ENCODE results near the gene CDSN. TPM values are rescaled to one million over a fixed set of nuclear protein-coding genes. Genes with fewer than 3 reads are reported as not detected.

The CDSN gene
- total RNA-seq, 2 donors from 2014 or later = not detected

- ATAC-seq = no peak
Measured at GRCh38 chr6:31116661-31117385, 3.4 kb downstream of the CDSN start.

GRCh38 chr6:31115941-31116560, 4.2 kb downstream of the CDSN start:
- WGBS, 2 donors = 75 to 86% methylated on average over 8 to 10 of the region's 12 CpGs
- Histone ChIP-seq H3K27me3 (no peaks in the 10 kb centered on the region), H3K27ac (no peak overlapping the region), H3K9me3 (no peaks in the 10 kb centered on the region), H3K4me1 (peaks cover 4% of the 10 kb centered on the region), H3K36me3 (replicated peaks in 1 of 2; ENCODE audit: insufficient read depth in 1 of 2, low read depth in 2 of 2) (no peaks in the 10 kb centered on the region), H3K4me3 (no peak overlapping the region)
- no peak for TF ChIP-seq CTCF (IDR thresholded peaks at IDR 0.05)
- DNase-seq (no peak), ATAC-seq (no peak)
- intact Hi-C loops (cut with DNase I) = no loop called here

More at GRCh38 chr6:31116661-31117385, 3.4 kb downstream of the CDSN start:
- DNase-seq = peak in 1 of 4 donors; percentile 17
- no peak for TF ChIP-seq CTCF (IDR thresholded peaks at IDR 0.05)
- no peak for TF ChIP-seq POLR2A (IDR thresholded peaks at IDR 0.05)
- WGBS, 2 donors = 66 to 88% methylated on average over 8 to 19 of the region's 19 CpGs
- Histone ChIP-seq H3K9me3 (no peaks in the 10 kb centered on the region), H3K4me1 (peaks cover 6% of the 10 kb centered on the region), H3K27ac (no peak overlapping the region), H3K36me3 (replicated peaks in 1 of 2; ENCODE audit: insufficient read depth in 1 of 2, low read depth in 2 of 2) (no peaks in the 10 kb centered on the region), H3K27me3 (no peaks in the 10 kb centered on the region), H3K4me3 (no peak overlapping the region)
- intact Hi-C loops (cut with DNase I) = no loop called here

GRCh38 chr6:31114970-31115849, 5.0 kb downstream of the CDSN start:
- no peak for DNase-seq
- H3K9me3 ChIP-seq = no peaks in the 10 kb centered on the region
- no peaks in the 10 kb centered on the region for H3K27me3 ChIP-seq
- peaks cover 4% of the 10 kb centered on the region for H3K4me1 ChIP-seq
- intact Hi-C loops (cut with DNase I) = no loop called here
- H3K36me3 ChIP-seq (replicated peaks in 1 of 2; ENCODE audit: insufficient read depth in 1 of 2, low read depth in 2 of 2) = no peaks in the 10 kb centered on the region
- ATAC-seq = no peak
- TF ChIP-seq POLR2A (IDR thresholded peaks at IDR 0.05) = no peak
- peak in 1 of 7 experiments; percentile 5 for TF ChIP-seq CTCF (IDR thresholded peaks at IDR 0.05)
- H3K27ac ChIP-seq = peak overlapping the region in 2 of 4 donors; percentile 39 to 55
- 63 to 76% methylated on average over 9 of the region's 9 CpGs for WGBS, 2 donors
- H3K4me3 ChIP-seq = no peak overlapping the region

- WGBS, 2 donors = 23 to 29% methylated on average over 3 of the region's 3 CpGs
- H3K27me3 ChIP-seq = no peaks in the 10 kb centered on the region
- DNase-seq (peak; percentile 39 to 91 (median 66)), ATAC-seq (peak; percentile 79)
- no peaks in the 10 kb centered on the region for H3K9me3 ChIP-seq
- no peaks in the 10 kb centered on the region for H3K36me3 ChIP-seq (replicated peaks in 1 of 2; ENCODE audit: insufficient read depth in 1 of 2, low read depth in 2 of 2)
- intact Hi-C loops (cut with DNase I) = no loop called here
- H3K4me3 ChIP-seq = no peak within 1 kb of the TSS
- TF ChIP-seq CTCF (IDR thresholded peaks at IDR 0.05) = no peak
- TF ChIP-seq POLR2A (IDR thresholded peaks at IDR 0.05) = no peak
- peak within 1 kb of the TSS in 2 of 4 donors; percentile 39 to 55 for H3K27ac ChIP-seq
- peaks cover 4% of the 10 kb centered on the region for H3K4me1 ChIP-seq
Measured at GRCh38 chr6:31114541-31114878, 5.7 kb downstream of the CDSN start, which contains the start of gene PSORS1C1. Gene PSORS1C1, plus strand, starts transcription at chr6:31114800. Its CDS starts 14,833 bp downstream, at chr6:31129633.
